GM12878 (cell line): ENCODE data around the gene NLRC5. TPM values are rescaled to one million over a fixed set of nuclear protein-coding genes. Genes with fewer than 3 reads are reported as not detected.
A peak's percentile ranks its signal among the peaks of the same experiment; 100 is the strongest.

ENCODE experiments used
- CHD1 ChIP-seq: IDR thresholded peaks from 2 replicates; pipeline ENCODE4 v1.6.1; 2012; ENCODE audit warnings: low read depth, low read length, improper control_type of control experiment
- CHD2 ChIP-seq: IDR thresholded peaks from 2 replicates; pipeline ENCODE4 v1.6.1; 2011; ENCODE audit warnings: low read depth, low read length, improper control_type of control experiment, borderline replicate concordance
- CREB1 ChIP-seq: IDR thresholded peaks from 2 replicates; pipeline ENCODE4 v1.6.1; 2012; ENCODE audit warnings: low read depth, mild to moderate bottlenecking, inconsistent platforms
- GABPA ChIP-seq: IDR thresholded peaks from 2 replicates; pipeline ENCODE4 v1.6.1; 2014; ENCODE audit warnings: antibody characterized with exemption, low read depth, mild to moderate bottlenecking, inconsistent platforms
- JUND ChIP-seq: IDR thresholded peaks from 2 replicates; pipeline ENCODE4 v1.6.1; 2012; ENCODE audit warnings: low read depth, mild to moderate bottlenecking, low read length, improper control_type of control experiment, moderate library complexity
- MYC ChIP-seq: IDR thresholded peaks from 2 replicates; pipeline ENCODE4 v1.6.1; 2011; ENCODE audit warnings: mild to moderate bottlenecking, low read length, moderate library complexity, inconsistent platforms; ENCODE audit not compliant: insufficient read depth, insufficient replicate concordance, insufficient read length, severe bottlenecking
- NR2C2 ChIP-seq: IDR thresholded peaks from 2 replicates; pipeline ENCODE4 v1.6.1; 2011; ENCODE audit warnings: borderline replicate concordance, low read depth; ENCODE audit not compliant: control insufficient read depth, insufficient read length
- PAX5 ChIP-seq: IDR thresholded peaks from 2 replicates; pipeline ENCODE4 v1.6.1; 2011; ENCODE audit warnings: low read depth, low read length, borderline replicate concordance
- RCOR1 ChIP-seq: conservative IDR thresholded peaks from 2 replicates; pipeline ENCODE4 v1.6.1; 2012; ENCODE audit warnings: low read depth, low read length, improper control_type of control experiment
- ZNF384 ChIP-seq: IDR thresholded peaks from 2 replicates; pipeline ENCODE4 v1.6.1; 2012; ENCODE audit warnings: low read depth, mild to moderate bottlenecking, low read length, improper control_type of control experiment, borderline replicate concordance
- polyA plus RNA-seq, 11 experiments: library from polyadenylated mRNA; depleted of rRNA in 4 of 11; unstranded in 6 of 11; stranded (reverse) in 5 of 11; fragments of >200 nt; fragmentation: Nextera tagmentation in 4 of 11; fragmentation: Illumina TruSeq in 1 of 11; extraction: Ambion mirVana in 4 of 11; extraction: Trizol in 1 of 11; gene quantifications; 1 replicate in 1 of 11; 2 replicates in 10 of 11; pipeline versions ENCODE4 v1.2.1 to v1.2.3, GENCODE V29; 2011 to 2016; ENCODE audit warnings: inconsistent platforms in 2 of 11, missing spikeins in 2 of 11, low read depth in 1 of 11
- total RNA-seq, 4 experiments: library from RNA; depleted of rRNA in 3 of 4; stranded (reverse); fragments of >200 nt in 3 of 4; fragmentation: Illumina TruSeq in 1 of 4; extraction: Trizol in 1 of 4; gene quantifications; 2 replicates each; pipeline versions ENCODE4 v1.2.1 to v1.2.3, GENCODE V29; 2013 to 2021
- TF ChIP-seq, protein P1 (sequence below): IDR thresholded peaks from 2 replicates; pipeline ENCODE4 v1.6.1; 2011; ENCODE audit warnings: borderline replicate concordance, low read depth, mild to moderate bottlenecking, moderate library complexity, mixed read lengths, low read length; ENCODE audit not compliant: insufficient read depth; ENCODE audit errors: extremely low read length
- TF ChIP-seq, protein P2 (sequence below): fragments of 450-650 bp; conservative IDR thresholded peaks from 2 replicates; pipeline ENCODE4 v1.6.1; 2017; ENCODE audit warnings: mild to moderate bottlenecking, moderate library complexity
- TF ChIP-seq, protein P3 (sequence below): fragments of 450-650 bp; formaldehyde crosslinking; IDR thresholded peaks from 2 replicates; pipeline ENCODE4 v1.4.0; 2020; ENCODE audit warnings: mild to moderate bottlenecking, moderate library complexity
- TF ChIP-seq, protein P4 (sequence below): fragments of 450-650 bp; IDR thresholded peaks from 2 replicates; pipeline ENCODE4 v1.6.1; 2017; ENCODE audit warnings: mild to moderate bottlenecking
- TF ChIP-seq, protein P5 (sequence below): fragments of 450-650 bp; formaldehyde crosslinking; IDR thresholded peaks from 2 replicates; pipeline ENCODE4 v1.5.0; 2022; ENCODE audit warnings: mild to moderate bottlenecking, missing genetic modification characterization

NLRC5 gene
- total and polyA plus RNA-seq, 10 of the 15 experiments (the other 5 are each of a cell fraction or from before 2014, with no cell fraction given), result 13.1 to 105 (median 57.3) TPM

DNA sequence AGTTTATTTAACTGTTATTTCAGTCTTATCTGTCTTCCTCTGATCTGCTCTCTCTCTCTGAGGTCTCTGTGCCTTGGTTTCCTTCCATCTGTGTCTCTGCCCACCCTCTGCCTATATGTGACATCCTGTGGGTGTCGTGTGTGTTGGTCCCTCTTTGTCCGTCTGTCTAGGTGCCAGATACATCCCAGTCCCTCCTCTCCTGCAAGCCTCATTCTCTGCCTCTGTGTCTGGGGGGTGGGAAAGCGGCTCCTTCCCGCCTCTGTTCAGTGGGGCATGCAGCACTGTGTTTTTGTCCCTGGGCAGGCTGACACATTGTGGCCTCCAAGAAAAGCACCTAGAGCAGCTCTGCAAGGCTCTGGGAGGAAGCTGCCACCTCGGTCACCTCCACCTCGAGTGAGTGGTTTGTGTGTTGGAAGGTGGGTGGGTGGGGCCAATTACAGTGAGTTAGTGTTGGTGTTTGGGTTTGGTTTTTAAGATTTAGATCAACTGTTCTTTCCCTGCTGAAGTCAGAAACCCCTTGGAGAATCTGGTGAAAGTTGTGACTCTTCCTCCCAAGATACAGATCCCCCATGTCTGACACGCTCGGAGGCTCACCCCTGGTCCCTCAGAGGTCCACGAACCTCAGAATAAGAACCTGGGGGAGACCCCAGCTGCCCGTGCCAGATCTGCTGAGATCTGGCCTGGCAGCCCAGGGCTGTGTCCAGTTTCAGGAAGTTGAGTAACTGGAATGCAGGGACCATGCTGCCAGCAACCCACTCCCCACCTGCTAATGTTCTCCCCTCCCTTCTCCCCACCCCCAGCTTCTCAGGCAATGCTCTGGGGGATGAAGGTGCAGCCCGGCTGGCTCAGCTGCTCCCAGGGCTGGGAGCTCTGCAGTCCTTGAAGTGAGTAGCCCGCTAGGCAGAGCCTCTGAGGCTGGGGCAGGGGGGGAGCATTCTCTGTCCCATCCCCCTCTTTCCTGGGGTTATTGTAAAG, 52.1 kb downstream of the NLRC5 start (continued):
- TF ChIP-seq, protein P1, sequence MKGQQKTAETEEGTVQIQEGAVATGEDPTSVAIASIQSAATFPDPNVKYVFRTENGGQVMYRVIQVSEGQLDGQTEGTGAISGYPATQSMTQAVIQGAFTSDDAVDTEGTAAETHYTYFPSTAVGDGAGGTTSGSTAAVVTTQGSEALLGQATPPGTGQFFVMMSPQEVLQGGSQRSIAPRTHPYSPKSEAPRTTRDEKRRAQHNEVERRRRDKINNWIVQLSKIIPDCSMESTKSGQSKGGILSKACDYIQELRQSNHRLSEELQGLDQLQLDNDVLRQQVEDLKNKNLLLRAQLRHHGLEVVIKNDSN, result no peak
- TF ChIP-seq NR2C2, result no peak
- TF ChIP-seq, protein P2, sequence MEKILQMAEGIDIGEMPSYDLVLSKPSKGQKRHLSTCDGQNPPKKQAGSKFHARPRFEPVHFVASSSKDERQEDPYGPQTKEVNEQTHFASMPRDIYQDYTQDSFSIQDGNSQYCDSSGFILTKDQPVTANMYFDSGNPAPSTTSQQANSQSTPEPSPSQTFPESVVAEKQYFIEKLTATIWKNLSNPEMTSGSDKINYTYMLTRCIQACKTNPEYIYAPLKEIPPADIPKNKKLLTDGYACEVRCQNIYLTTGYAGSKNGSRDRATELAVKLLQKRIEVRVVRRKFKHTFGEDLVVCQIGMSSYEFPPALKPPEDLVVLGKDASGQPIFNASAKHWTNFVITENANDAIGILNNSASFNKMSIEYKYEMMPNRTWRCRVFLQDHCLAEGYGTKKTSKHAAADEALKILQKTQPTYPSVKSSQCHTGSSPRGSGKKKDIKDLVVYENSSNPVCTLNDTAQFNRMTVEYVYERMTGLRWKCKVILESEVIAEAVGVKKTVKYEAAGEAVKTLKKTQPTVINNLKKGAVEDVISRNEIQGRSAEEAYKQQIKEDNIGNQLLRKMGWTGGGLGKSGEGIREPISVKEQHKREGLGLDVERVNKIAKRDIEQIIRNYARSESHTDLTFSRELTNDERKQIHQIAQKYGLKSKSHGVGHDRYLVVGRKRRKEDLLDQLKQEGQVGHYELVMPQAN, result no peak
- TF ChIP-seq CHD1, result no peak
- TF ChIP-seq JUND, result no peak
- TF ChIP-seq PAX5, result no peak; the same call in 1 of the 2 replicates
- TF ChIP-seq, protein P3, sequence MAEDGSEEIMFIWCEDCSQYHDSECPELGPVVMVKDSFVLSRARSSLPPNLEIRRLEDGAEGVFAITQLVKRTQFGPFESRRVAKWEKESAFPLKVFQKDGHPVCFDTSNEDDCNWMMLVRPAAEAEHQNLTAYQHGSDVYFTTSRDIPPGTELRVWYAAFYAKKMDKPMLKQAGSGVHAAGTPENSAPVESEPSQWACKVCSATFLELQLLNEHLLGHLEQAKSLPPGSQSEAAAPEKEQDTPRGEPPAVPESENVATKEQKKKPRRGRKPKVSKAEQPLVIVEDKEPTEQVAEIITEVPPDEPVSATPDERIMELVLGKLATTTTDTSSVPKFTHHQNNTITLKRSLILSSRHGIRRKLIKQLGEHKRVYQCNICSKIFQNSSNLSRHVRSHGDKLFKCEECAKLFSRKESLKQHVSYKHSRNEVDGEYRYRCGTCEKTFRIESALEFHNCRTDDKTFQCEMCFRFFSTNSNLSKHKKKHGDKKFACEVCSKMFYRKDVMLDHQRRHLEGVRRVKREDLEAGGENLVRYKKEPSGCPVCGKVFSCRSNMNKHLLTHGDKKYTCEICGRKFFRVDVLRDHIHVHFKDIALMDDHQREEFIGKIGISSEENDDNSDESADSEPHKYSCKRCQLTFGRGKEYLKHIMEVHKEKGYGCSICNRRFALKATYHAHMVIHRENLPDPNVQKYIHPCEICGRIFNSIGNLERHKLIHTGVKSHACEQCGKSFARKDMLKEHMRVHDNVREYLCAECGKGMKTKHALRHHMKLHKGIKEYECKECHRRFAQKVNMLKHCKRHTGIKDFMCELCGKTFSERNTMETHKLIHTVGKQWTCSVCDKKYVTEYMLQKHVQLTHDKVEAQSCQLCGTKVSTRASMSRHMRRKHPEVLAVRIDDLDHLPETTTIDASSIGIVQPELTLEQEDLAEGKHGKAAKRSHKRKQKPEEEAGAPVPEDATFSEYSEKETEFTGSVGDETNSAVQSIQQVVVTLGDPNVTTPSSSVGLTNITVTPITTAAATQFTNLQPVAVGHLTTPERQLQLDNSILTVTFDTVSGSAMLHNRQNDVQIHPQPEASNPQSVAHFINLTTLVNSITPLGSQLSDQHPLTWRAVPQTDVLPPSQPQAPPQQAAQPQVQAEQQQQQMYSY (CRISPR knock-in tag), result no peak
- TF ChIP-seq, protein P4, sequence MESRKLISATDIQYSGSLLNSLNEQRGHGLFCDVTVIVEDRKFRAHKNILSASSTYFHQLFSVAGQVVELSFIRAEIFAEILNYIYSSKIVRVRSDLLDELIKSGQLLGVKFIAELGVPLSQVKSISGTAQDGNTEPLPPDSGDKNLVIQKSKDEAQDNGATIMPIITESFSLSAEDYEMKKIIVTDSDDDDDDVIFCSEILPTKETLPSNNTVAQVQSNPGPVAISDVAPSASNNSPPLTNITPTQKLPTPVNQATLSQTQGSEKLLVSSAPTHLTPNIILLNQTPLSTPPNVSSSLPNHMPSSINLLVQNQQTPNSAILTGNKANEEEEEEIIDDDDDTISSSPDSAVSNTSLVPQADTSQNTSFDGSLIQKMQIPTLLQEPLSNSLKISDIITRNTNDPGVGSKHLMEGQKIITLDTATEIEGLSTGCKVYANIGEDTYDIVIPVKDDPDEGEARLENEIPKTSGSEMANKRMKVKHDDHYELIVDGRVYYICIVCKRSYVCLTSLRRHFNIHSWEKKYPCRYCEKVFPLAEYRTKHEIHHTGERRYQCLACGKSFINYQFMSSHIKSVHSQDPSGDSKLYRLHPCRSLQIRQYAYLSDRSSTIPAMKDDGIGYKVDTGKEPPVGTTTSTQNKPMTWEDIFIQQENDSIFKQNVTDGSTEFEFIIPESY, result no peak
- TF ChIP-seq RCOR1, result 0 out of 2 replicates have a peak, but pooled peaks have one; percentile 62
- TF ChIP-seq CREB1, result no peak
- TF ChIP-seq MYC, result no peak
- TF ChIP-seq, protein P5, sequence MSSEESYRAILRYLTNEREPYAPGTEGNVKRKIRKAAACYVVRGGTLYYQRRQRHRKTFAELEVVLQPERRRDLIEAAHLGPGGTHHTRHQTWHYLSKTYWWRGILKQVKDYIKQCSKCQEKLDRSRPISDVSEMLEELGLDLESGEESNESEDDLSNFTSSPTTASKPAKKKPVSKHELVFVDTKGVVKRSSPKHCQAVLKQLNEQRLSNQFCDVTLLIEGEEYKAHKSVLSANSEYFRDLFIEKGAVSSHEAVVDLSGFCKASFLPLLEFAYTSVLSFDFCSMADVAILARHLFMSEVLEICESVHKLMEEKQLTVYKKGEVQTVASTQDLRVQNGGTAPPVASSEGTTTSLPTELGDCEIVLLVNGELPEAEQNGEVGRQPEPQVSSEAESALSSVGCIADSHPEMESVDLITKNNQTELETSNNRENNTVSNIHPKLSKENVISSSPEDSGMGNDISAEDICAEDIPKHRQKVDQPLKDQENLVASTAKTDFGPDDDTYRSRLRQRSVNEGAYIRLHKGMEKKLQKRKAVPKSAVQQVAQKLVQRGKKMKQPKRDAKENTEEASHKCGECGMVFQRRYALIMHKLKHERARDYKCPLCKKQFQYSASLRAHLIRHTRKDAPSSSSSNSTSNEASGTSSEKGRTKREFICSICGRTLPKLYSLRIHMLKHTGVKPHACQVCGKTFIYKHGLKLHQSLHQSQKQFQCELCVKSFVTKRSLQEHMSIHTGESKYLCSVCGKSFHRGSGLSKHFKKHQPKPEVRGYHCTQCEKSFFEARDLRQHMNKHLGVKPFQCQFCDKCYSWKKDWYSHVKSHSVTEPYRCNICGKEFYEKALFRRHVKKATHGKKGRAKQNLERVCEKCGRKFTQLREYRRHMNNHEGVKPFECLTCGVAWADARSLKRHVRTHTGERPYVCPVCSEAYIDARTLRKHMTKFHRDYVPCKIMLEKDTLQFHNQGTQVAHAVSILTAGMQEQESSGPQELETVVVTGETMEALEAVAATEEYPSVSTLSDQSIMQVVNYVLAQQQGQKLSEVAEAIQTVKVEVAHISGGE (CRISPR knock-in tag), result no peak
- TF ChIP-seq GABPA, result no peak
- TF ChIP-seq CHD2, result peak; percentile 11; the same call in 1 of the 2 replicates
- TF ChIP-seq ZNF384, result no peak
